Measurements from ENCODE around the gene NOLC1.

The NOLC1 gene

GRCh38 chr10:102211615-102212299 is 59.6 kb downstream of the NOLC1 start:
- no peak for DNase-seq
